HG02759 (cell line): ENCODE measurements around the gene BDH1.
"Not testable (repeated sequence)": the region's sequence is repeated elsewhere in the genome, so short reads cannot be mapped to it uniquely, and the experiment has no call there.

Experiments used
- ATAC-seq: cut with Tn5 transposase; IDR thresholded peaks from one replicate; pipeline ENCODE4 v1.9.1; 2021; ENCODE audit warnings: mild to moderate bottlenecking, moderate library complexity; ENCODE audit not compliant: unreplicated experiment

BDH1 gene

GRCh38 chr3:197522183-197522715 is 33.5 kb downstream of the BDH1 start:
- ATAC-seq = no peak

- ATAC-seq = no peak
These were observed 34.2 kb downstream of the BDH1 start for GRCh38 chr3:197521277-197522182.

GRCh38 chr3:197520311-197521276 is 35.2 kb downstream of the BDH1 start:
- no peak for ATAC-seq

- no peak for ATAC-seq
These were observed 36.0 kb downstream of the BDH1 start for GRCh38 chr3:197519801-197520211.

GRCh38 chr3:197518881-197519421 is 36.8 kb downstream of the BDH1 start:
- no peak for ATAC-seq

GRCh38 chr3:197517922-197518683 is 37.7 kb downstream of the BDH1 start:
- not testable (repeated sequence) for ATAC-seq

GRCh38 chr3:197516890-197517606 is 38.7 kb downstream of the BDH1 start:
- not testable (repeated sequence) for ATAC-seq

- no peak for ATAC-seq
These were observed 39.3 kb downstream of the BDH1 start for GRCh38 chr3:197516517-197516889.

- ATAC-seq = no peak
These were observed 40.9 kb downstream of the BDH1 start for GRCh38 chr3:197514786-197515355.

- no peak for ATAC-seq
These were observed 41.6 kb downstream of the BDH1 start for GRCh38 chr3:197513953-197514785.

- no peak for ATAC-seq
These were observed 42.8 kb downstream of the BDH1 start for GRCh38 chr3:197512691-197513571.

- ATAC-seq = no peak
These were observed 43.7 kb downstream of the BDH1 start for GRCh38 chr3:197511853-197512635.

- ATAC-seq = no peak
These were observed 44.6 kb downstream of the BDH1 start for GRCh38 chr3:197511130-197511529.

- ATAC-seq = no peak
These were observed 45.1 kb downstream of the BDH1 start for GRCh38 chr3:197510642-197511018.

GRCh38 chr3:197508924-197509775 is 46.6 kb downstream of the BDH1 start:
- ATAC-seq = no peak

GRCh38 chr3:197508461-197508860 is 47.3 kb downstream of the BDH1 start:
- no peak for ATAC-seq
